A549 (cell line): ENCODE data around the gene NIPAL3. TPM values are rescaled to one million over a fixed set of nuclear protein-coding genes. Genes with fewer than 3 reads are reported as not detected.

ENCODE experiments used
- ATAC-seq, 2 experiments: fragments of 200-7000 bp in 1 of 2; fragments of >200 bp in 1 of 2; cut with Nextera tagmentation in 1 of 2; cut with Tn5 transposase in 1 of 2; 3 replicates each; pipeline versions ENCODE4 v1.8.0 to v1.9.1; 2018 to 2020; ENCODE audit warnings: mild to moderate bottlenecking in 1 of 2, moderate library complexity in 1 of 2
- CTCF ChIA-PET: fragments of 300-600 bp; sonication (Branson Sonifier 250); formaldehyde crosslinking; extraction: SDS; loops from one replicate; lab custom pipeline; 2021; ENCODE audit warnings: antibody characterized with exemption, inconsistent platforms; lab: Yijun Ruan, JAX
- POLR2A ChIA-PET: fragments of 350-600 bp; formaldehyde crosslinking; extraction: SDS; loops from one replicate; lab custom pipeline; 2021; ENCODE audit warnings: antibody characterized with exemption, inconsistent platforms; lab: Yijun Ruan, JAX
- DNase-seq, 2 experiments: peaks; one replicate each; pipeline versions ENCODE4 v3.0.0 to v3.0.0-alpha.2; 2011 to 2016; ENCODE audit warnings: low read depth in 1 of 2, low spot score in 1 of 2
- FAIRE-seq: peaks from 2 replicates; lab custom pipeline; 2011; peaks lifted over from hg19 to GRCh38; lab: Jason Lieb, UNC
- H3K27ac ChIP-seq, 2 experiments: fragments of >200 bp; sonication (Bioruptor Twin); formaldehyde crosslinking; 3 replicates each; pipeline ENCODE4 v1.5.1; 2016 to 2017
- H3K4me1 ChIP-seq: fragments of >200 bp; sonication (Bioruptor Twin); formaldehyde crosslinking; 3 replicates; pipeline ENCODE4 v1.6.1; 2016
- H3K4me2 ChIP-seq: fragments of >200 bp; sonication (Bioruptor Twin); formaldehyde crosslinking; 3 replicates; pipeline ENCODE4 v1.6.1; 2016
- H3K4me3 ChIP-seq: fragments of >200 bp; sonication (Bioruptor Twin); formaldehyde crosslinking; 3 replicates; pipeline ENCODE4 v1.5.1; 2016
- H3K9me3 ChIP-seq: fragments of >200 bp; sonication (Bioruptor Twin); formaldehyde crosslinking; 3 replicates; pipeline ENCODE4 v1.6.1; 2016
- CBX2 ChIP-seq: fragments of 200-600 bp; sonication (generic); IDR thresholded peaks from 2 replicates; pipeline ENCODE4 v1.6.1; 2016; ENCODE audit warnings: low read depth, mild to moderate bottlenecking, borderline replicate concordance
- CHD2 ChIP-seq: fragments of 150-350 bp; IDR thresholded peaks from 2 replicates; pipeline ENCODE4 v1.6.1; 2014; ENCODE audit warnings: low read length; ENCODE audit not compliant: partially characterized antibody
- EHMT2 ChIP-seq: fragments of 200-600 bp; sonication (generic); IDR thresholded peaks from 2 replicates; pipeline ENCODE4 v1.6.1; 2016; ENCODE audit warnings: antibody characterized with exemption, low read depth, mild to moderate bottlenecking, moderate library complexity
- ELK1 ChIP-seq: fragments of 150-350 bp; IDR thresholded peaks from 2 replicates; pipeline ENCODE4 v1.6.1; 2014; ENCODE audit warnings: low read depth, mild to moderate bottlenecking, low read length
- EP300 ChIP-seq, 2 experiments: fragments of >200 bp; sonication (Bioruptor Twin); formaldehyde crosslinking; IDR thresholded peaks; 2 replicates in 1 of 2; 3 replicates in 1 of 2; pipeline ENCODE4 v1.6.1; 2016 to 2017
- ESRRA ChIP-seq: fragments of 150-350 bp; IDR thresholded peaks from 2 replicates; pipeline ENCODE4 v1.6.1; 2014; ENCODE audit warnings: mild to moderate bottlenecking, low read length, borderline replicate concordance
- GATA3 ChIP-seq: IDR thresholded peaks from 2 replicates; pipeline ENCODE4 v1.6.1; 2012; ENCODE audit warnings: borderline replicate concordance
- HDAC2 ChIP-seq: fragments of 200-600 bp; sonication (generic); IDR thresholded peaks from 2 replicates; pipeline ENCODE4 v1.6.1; 2016
- HMGXB4 ChIP-seq: fragments of 250-450 bp; sonication (Bioruptor Pico); IDR thresholded peaks from 2 replicates; pipeline ENCODE4 v1.5.0; 2021; ENCODE audit warnings: mild to moderate bottlenecking, moderate library complexity, borderline replicate concordance
- HOXA7 ChIP-seq: fragments of 250-450 bp; sonication (Bioruptor Pico); IDR thresholded peaks from 2 replicates; pipeline ENCODE4 v1.5.0; 2020; ENCODE audit warnings: mild to moderate bottlenecking, moderate library complexity
- HOXB13 ChIP-seq: fragments of 250-450 bp; sonication (Bioruptor Pico); IDR thresholded peaks from 2 replicates; pipeline ENCODE4 v1.5.0; 2020; ENCODE audit warnings: low read depth, mild to moderate bottlenecking, moderate library complexity
- KDM5A ChIP-seq: fragments of 200-600 bp; sonication (generic); IDR thresholded peaks from 2 replicates; pipeline ENCODE4 v1.6.1; 2016; ENCODE audit warnings: antibody characterized with exemption, mild to moderate bottlenecking
- NPAS2 ChIP-seq: fragments of 250-450 bp; sonication (Bioruptor Pico); IDR thresholded peaks from 2 replicates; pipeline ENCODE4 v1.8.0; 2022; ENCODE audit warnings: mild to moderate bottlenecking, moderate library complexity, borderline replicate concordance
- PHF8 ChIP-seq: fragments of 200-600 bp; sonication (generic); IDR thresholded peaks from 2 replicates; pipeline ENCODE4 v1.6.1; 2016; ENCODE audit warnings: low read depth, mild to moderate bottlenecking, antibody characterized with exemption, moderate library complexity, borderline replicate concordance
- RAD21 ChIP-seq, 2 experiments: fragments of >200 bp in 1 of 2; sonication (Bioruptor Twin) in 1 of 2; formaldehyde crosslinking in 1 of 2; IDR thresholded peaks in 1 of 2; conservative IDR thresholded peaks in 1 of 2; 2 replicates in 1 of 2; 3 replicates in 1 of 2; pipeline ENCODE4 v1.6.1; 2012 to 2018; ENCODE audit warnings: inconsistent platforms in 1 of 2
- RCOR1 ChIP-seq: fragments of 150-350 bp; IDR thresholded peaks from 2 replicates; pipeline ENCODE4 v1.6.1; 2014; ENCODE audit warnings: antibody characterized with exemption, low read length, low read depth
- RNF2 ChIP-seq: fragments of 200-600 bp; sonication (generic); IDR thresholded peaks from 2 replicates; pipeline ENCODE4 v1.6.1; 2016; ENCODE audit warnings: low read depth, mild to moderate bottlenecking, antibody characterized with exemption, moderate library complexity, borderline replicate concordance
- SMC3 ChIP-seq: fragments of >200 bp; sonication (Bioruptor Twin); formaldehyde crosslinking; IDR thresholded peaks from 3 replicates; pipeline ENCODE4 v1.6.1; 2018; ENCODE audit warnings: inconsistent platforms
- ZNF302 ChIP-seq: fragments of 250-450 bp; sonication (Bioruptor Pico); IDR thresholded peaks from 2 replicates; pipeline ENCODE4 v1.9.0; 2021; ENCODE audit warnings: inconsistent platforms, mild to moderate bottlenecking, moderate library complexity
- WGBS: methylation state at CpG from one replicate; pipeline ENCODE4 v1.1.6; 2017; ENCODE audit errors: missing lambda C conversion rate; 5-methylcytosine and 5-hydroxymethylcytosine counted together
- polyA plus RNA-seq, 4 experiments: library from polyadenylated mRNA; depleted of rRNA in 3 of 4; stranded (reverse); fragments of >200 nt; fragmentation: RNase III in 1 of 4; extraction: RNeasy Plus Mini Kit Qiagen cat#74134 plus additional on column Dnase treatment in 1 of 4; gene quantifications; 2 replicates in 3 of 4; 3 replicates in 1 of 4; pipeline ENCODE4 v1.2.3, GENCODE V29; 2011 to 2017
- TF ChIP-seq, protein P1 (sequence below): IDR thresholded peaks from 2 replicates; pipeline ENCODE4 v1.6.1; 2012

The NIPAL3 gene
- polyA plus RNA-seq, 2 of the 4 experiments (the other 2 are of a cell fraction) = 5.1 to 10.4 TPM

DNA sequence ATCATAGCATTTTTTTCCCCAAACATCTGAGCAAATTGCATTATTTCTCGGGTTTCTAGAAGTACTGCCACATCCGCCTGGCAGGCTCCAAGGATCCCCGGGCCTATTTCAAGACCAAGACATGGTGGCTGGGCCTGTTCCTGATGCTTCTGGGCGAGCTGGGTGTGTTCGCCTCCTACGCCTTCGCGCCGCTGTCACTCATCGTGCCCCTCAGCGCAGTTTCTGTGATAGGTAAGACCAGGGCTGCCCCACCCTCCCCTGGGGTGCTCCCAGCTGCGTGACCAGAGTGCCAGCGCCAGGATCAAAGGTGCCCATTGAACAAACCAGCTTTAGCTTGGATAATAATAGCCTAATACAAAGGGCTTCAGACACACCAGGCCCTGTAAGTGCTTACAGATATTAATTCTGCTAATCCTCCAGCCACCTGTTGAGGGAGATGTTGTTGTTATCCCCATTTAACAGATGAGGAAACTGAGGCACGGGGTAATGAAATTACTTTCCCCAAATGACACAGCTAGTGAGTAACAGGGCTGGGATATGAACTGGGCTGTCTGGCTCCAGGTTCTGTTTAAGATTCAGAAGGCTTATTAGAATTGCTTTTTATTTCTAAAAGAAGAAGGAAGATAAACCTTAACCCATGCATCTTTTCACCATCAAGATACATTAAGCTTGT, 26.5 kb downstream of the NIPAL3 start:
- POLR2A ChIA-PET = no interaction called here
- CTCF ChIA-PET = interaction anchor here (1.8 kb wide), 1 partner anchor 10 kb away, joined by 5 read pairs; no protein-coding TSS in a partner anchor
- ATAC-seq (no peak), FAIRE-seq (no peak), DNase-seq (no peak)
- Histone ChIP-seq H3K4me1 (no peaks in the 10 kb centered on the region), H3K27ac (no peak overlapping the region), H3K4me2 (no peak overlapping the region), H3K9me3 (no peaks in the 10 kb centered on the region), H3K4me3 (no peak overlapping the region)
- WGBS = 66% methylated on average over 4 of the region's 14 CpGs
- TF ChIP-seq RCOR1 = no peak
- no peak for TF ChIP-seq ESRRA
- no peak for TF ChIP-seq HOXB13 (CRISPR knock-in tag)
- TF ChIP-seq CHD2 = no peak
- no peak for TF ChIP-seq ELK1
- no peak for TF ChIP-seq EP300 (IDR thresholded peaks at IDR 0.05)
- no peak for TF ChIP-seq GATA3
- no peak for TF ChIP-seq PHF8
- TF ChIP-seq ZNF302 = no peak
- TF ChIP-seq RNF2 = no peak
- no peak for TF ChIP-seq HOXA7
- TF ChIP-seq NPAS2 (CRISPR knock-in tag) = no peak
- TF ChIP-seq HMGXB4 (CRISPR knock-in tag) = no peak
- no peak for TF ChIP-seq HDAC2
- no peak for TF ChIP-seq EHMT2
- TF ChIP-seq RAD21 (conservative IDR thresholded peaks at IDR 0.05 in 1 of 2, IDR thresholded peaks at IDR 0.05 in 1 of 2) = no peak
- TF ChIP-seq KDM5A = no peak

DNA sequence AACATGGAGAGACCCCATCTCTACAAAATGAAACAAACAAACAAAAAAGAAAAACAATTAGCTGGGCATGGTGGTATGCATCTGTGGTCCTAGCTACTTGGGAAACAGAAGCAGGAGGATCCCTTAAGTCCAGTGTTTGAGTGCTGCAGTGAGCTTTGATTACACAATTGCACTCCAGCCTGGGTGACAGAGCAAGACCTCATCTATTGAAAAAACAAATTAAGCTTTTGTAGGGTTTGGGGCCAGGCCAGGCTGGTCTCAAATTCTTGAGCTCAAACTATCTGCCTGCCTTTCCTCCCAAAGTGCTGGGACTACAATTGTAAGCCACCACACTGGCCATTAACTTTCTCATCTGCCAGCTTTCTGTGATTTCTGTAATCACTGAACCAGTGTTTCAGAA, 27.2 kb downstream of the NIPAL3 start:
- ATAC-seq (no peak), DNase-seq (no peak), FAIRE-seq (no peak)
- Histone ChIP-seq H3K9me3 (no peaks in the 10 kb centered on the region), H3K4me3 (no peak overlapping the region), H3K4me2 (no peak overlapping the region), H3K4me1 (no peaks in the 10 kb centered on the region), H3K27ac (no peak overlapping the region)
- TF ChIP-seq CBX2 = no peak
- no peak for TF ChIP-seq ZNF302
- no peak for TF ChIP-seq SMC3
- TF ChIP-seq, protein P1, sequence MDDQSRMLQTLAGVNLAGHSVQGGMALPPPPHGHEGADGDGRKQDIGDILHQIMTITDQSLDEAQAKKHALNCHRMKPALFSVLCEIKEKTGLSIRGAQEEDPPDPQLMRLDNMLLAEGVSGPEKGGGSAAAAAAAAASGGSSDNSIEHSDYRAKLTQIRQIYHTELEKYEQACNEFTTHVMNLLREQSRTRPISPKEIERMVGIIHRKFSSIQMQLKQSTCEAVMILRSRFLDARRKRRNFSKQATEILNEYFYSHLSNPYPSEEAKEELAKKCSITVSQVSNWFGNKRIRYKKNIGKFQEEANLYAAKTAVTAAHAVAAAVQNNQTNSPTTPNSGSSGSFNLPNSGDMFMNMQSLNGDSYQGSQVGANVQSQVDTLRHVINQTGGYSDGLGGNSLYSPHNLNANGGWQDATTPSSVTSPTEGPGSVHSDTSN = no peak
- no peak for TF ChIP-seq HOXB13 (CRISPR knock-in tag)
- POLR2A ChIA-PET = no interaction called here
- CTCF ChIA-PET = interaction anchor here (1.8 kb wide), 1 partner anchor 10 kb away, joined by 5 read pairs; no protein-coding TSS in a partner anchor
